HG02852 (cell line): ENCODE measurements around the gene CTNS.

ENCODE experiments used
- ATAC-seq: cut with Tn5 transposase; IDR thresholded peaks from one replicate; pipeline ENCODE4 v1.9.1; 2021; ENCODE audit warnings: mild to moderate bottlenecking, moderate library complexity; ENCODE audit not compliant: unreplicated experiment

Gene CTNS

DNA sequence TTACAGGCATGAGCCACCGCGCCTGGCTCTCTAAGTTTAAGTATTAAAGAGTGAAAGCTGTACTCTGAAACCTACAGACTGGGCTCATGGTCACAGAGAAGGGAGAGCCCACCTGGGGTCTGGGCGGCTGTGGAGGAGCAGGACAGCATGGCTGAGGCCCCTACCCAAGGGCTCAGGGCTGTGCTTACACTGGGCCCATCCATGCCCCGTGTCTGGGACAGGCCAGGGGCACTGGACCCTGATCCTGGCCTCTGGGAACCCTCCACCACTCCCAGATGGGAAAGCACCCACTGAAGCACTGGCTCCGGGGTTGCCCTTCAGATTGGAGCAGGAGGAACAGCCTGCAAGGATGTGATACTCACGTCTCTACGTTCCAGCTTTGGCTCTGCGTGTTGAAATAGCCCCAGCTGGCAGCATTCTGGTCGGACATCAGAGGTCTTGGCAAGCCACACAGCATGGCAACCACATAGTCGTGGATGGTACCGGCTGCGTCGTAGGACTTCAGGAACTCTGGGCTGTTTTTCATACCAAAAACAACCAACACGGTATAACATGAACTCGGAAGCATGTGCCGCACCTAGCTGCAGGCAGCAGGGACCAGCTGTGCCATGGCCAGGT, 13.5 kb upstream of the CTNS start:
- ATAC-seq, result no peak

GRCh38 chr17:3626831-3627768, 9.5 kb upstream of the CTNS start:
- no peak for ATAC-seq

GRCh38 chr17:3627769-3628167, 8.8 kb upstream of the CTNS start:
- no peak for ATAC-seq

GRCh38 chr17:3630781-3631180, 5.8 kb upstream of the CTNS start:
- ATAC-seq, result no peak

DNA sequence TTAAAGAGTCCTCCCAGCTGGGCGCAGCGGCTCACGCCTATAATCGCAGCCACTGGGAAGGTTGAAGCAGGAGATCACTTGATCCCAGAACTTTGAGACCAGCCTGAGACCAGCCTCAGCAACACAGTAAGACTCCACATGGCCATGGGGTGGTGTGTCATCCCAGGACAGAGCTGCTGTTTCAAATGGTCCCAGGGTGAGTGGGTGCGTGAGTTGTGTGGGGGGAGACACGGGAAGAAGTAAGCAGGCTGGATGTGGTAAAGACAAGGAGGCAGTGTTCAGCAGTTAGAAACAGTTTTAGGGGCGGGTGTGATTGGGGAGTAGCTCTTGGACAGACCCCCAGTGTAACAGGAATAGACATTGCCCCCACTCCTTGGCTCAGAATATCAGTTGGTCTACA, 4.3 kb upstream of the CTNS start:
- no peak for ATAC-seq

DNA sequence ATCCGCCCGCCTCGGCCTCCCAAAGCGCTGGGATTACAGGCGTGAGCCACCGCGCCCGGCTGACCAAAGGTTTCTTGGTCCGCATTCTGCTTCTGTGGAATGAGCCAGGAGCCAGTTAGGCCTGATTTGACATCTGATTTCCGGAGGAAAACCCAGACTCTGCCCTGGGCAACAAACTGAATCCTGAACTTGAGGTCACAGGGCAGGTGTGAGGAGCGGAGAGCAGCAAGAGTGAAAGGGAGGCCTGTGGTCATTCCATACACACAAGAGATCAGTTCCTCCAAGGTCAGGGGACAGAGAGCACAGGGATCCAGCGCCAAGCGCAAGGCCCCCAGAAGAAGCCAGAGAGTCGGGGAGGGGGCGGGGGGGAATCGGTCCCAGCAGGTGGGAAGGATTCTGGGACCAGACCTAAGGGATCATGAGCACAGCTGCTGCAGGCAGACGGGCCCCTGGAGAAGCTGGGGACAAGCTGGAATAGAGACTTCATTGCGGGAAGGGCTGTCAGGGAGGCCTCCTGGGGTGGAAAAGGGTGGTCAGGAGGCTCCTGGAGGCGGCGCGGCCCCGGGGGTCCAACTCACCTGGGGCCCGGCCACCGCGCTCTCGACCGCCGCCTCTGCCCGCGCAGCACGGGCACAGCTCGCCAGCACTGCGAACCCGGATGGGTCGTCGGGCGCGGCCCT, 946 bp upstream of the CTNS start:
- peak; percentile 22 for ATAC-seq

GRCh38 chr17:3636908-3637373, 381 bp downstream of the CTNS start:
- peak; percentile 10 for ATAC-seq

DNA sequence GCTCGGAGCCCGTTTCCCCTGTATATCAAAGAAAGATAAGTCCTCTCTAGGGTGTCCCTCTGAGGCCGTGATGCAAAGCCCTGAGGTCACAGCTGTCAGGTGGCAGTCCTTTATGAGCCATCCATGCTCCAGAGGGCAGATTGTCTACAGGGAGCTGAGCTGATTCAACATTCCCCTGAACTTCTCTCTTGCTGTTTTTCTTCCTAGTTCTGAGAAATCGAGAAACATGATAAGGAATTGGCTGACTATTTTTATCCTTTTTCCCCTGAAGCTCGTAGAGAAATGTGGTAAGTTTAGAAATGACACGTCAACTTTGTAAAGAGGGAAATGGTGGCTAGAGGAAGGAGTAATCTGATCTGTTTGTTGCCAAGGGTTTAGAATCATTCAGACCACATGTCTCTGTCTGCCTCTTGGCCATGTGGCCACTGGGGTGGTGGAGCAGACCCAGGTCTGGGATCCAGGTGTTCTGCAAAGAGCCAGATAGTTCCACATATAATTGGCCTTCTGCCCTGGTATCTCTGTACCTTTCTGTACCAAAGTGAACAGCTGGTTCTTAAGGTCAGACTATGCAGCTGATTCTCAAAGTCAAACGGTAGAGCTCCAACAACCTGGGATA, 3.5 kb downstream of the CTNS start:
- no peak for ATAC-seq

DNA sequence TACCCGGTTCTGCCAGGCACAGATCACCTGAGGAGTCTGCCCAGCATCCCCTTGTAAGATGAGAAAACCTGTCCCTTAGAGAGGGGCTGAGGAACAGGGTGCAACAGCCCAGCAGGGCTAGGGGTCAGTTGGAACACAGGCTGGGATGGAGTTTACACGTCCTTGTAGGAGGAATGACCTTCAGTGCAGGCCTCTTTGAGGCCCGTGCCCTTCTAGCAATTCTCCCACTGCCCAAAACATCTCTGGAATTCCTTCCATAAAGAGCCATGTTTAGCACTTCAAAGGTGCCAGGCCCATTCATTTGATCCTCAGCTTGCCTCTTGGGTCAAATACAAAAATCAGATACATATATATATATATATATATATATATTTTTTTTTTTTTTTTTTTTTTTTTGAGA, 4.5 kb downstream of the CTNS start:
- no peak for ATAC-seq

GRCh38 chr17:3641717-3642486, 5.3 kb downstream of the CTNS start:
- ATAC-seq, result no peak

GRCh38 chr17:3643889-3644349, 7.4 kb downstream of the CTNS start:
- no peak for ATAC-seq

GRCh38 chr17:3645310-3645709, 8.8 kb downstream of the CTNS start:
- ATAC-seq, result no peak

DNA sequence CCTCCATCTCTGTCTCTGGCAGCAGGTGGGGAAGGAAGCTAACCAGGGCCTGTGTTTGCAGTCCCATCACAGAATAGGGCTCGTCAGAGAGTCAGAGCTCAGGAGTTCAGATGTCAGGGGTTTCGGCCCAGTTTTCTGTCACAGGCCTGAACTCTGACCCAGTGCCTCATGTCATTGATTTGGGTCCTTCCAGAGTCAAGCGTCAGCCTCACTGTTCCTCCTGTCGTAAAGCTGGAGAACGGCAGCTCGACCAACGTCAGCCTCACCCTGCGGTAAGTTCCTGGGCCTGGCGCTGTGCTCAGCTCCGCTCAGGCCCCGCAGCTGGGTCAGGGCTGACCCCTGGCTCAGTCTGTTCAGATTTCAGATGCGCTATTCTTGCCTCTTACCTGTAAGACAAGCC, 10.7 kb downstream of the CTNS start:
- ATAC-seq, result no peak

GRCh38 chr17:3647769-3648555, 11.4 kb downstream of the CTNS start:
- ATAC-seq, result no peak

DNA sequence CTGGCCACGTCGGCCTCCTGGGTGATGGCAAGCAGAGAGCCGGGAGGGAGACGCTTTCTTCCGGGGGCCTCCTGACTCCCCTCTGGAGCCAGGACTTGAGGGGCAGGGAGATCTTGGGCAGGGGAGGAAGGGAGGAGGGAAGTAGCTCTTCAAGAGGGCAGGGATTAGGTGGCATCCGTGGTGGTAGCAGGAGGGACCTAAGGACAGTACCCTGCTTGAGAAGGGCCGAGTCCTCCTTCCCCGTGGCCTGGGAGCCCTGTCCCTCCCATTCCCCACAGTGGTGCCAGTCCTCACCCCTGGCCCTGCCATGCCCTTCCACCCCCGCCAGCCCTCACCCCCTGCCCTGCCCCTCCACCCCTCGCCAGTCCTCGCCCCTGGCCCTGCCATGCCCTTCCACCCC, 19.2 kb downstream of the CTNS start:
- no peak for ATAC-seq

GRCh38 chr17:3656353-3656752, 19.8 kb downstream of the CTNS start:
- no peak for ATAC-seq

- ATAC-seq, result no peak
Observed at GRCh38 chr17:3656755-3657587, 20.4 kb downstream of the CTNS start.

GRCh38 chr17:3657588-3657869, 21.0 kb downstream of the CTNS start:
- no peak for ATAC-seq
